Mononuclear cell (primary cell): ENCODE measurements around the gene BICDL2. TPM values are rescaled to one million over a fixed set of nuclear protein-coding genes. Genes with fewer than 3 reads are reported as not detected.

Experiments
- H3K27me3 ChIP-seq: 2 replicates; pipeline ENCODE4 v1.6.0; 2011; ENCODE audit warnings: low read length, control low read depth; ENCODE audit not compliant: insufficient read depth
- H3K4me1 ChIP-seq: 2 replicates; pipeline ENCODE4 v1.5.1; 2011; ENCODE audit warnings: mild to moderate bottlenecking, low read length, control low read depth; ENCODE audit not compliant: insufficient read depth
- H3K4me3 ChIP-seq: 2 replicates; pipeline ENCODE4 v1.5.1; 2011; ENCODE audit warnings: mild to moderate bottlenecking, low read length, moderate library complexity
- H3K9me3 ChIP-seq: 2 replicates; pipeline ENCODE4 v1.5.1; 2011; ENCODE audit warnings: low read depth, mild to moderate bottlenecking, control low read depth, low read length
- total RNA-seq: library from RNA; depleted of rRNA; stranded (reverse); fragments of >200 nt; gene quantifications from one replicate; pipeline ENCODE4 v1.2.3, GENCODE V29; 2012

Gene BICDL2
- total RNA-seq, 1 donor, result 0.10 TPM

DNA sequence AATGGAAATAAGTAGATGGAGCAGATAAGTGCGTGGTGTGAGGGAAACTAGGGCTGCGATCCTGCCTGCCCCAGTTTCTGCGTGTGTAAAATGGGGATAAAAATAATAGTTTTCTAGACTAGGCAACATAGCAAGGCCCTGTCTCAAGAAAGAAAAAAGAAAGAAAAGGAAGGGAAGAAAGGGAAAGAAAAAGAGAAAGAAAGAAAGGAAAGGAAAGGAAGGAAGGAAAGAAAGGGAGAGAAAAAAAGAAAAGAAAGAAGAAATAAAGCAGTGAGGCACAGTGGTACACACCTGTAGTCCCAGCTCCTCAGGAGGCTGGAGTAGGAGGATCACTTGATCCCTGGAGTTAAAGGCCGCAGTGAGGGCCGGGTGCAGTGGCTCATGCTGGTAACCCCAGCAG lies 54.3 kb downstream of the BICDL2 start:
- H3K4me1 ChIP-seq, result peaks cover 31% of the 10 kb centered on the region
- no peak overlapping the region for H3K4me3 ChIP-seq
- H3K27me3 ChIP-seq, result no peaks in the 10 kb centered on the region
- H3K9me3 ChIP-seq, result no peaks in the 10 kb centered on the region

DNA sequence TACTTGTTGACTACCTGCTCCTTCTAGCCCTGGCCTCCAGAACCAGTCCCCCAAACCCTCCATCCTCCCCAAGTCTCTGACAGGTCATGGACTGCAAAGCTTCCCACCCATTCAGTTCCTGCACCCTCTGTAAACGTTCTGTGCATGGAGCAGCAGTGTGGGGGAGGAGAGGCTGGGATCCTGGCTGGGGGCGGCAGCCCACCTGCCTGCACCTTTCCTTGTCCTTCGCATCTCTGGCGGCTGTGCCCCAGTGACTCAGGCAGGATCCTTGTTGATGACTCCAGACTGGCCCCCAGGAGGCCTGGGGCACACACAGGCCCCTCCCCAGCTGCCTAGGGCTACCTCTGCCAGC lies 54.9 kb downstream of the BICDL2 start:
- no peak overlapping the region for H3K4me3 ChIP-seq
- no peaks in the 10 kb centered on the region for H3K9me3 ChIP-seq
- H3K27me3 ChIP-seq, result no peaks in the 10 kb centered on the region
- peaks cover 31% of the 10 kb centered on the region for H3K4me1 ChIP-seq

DNA sequence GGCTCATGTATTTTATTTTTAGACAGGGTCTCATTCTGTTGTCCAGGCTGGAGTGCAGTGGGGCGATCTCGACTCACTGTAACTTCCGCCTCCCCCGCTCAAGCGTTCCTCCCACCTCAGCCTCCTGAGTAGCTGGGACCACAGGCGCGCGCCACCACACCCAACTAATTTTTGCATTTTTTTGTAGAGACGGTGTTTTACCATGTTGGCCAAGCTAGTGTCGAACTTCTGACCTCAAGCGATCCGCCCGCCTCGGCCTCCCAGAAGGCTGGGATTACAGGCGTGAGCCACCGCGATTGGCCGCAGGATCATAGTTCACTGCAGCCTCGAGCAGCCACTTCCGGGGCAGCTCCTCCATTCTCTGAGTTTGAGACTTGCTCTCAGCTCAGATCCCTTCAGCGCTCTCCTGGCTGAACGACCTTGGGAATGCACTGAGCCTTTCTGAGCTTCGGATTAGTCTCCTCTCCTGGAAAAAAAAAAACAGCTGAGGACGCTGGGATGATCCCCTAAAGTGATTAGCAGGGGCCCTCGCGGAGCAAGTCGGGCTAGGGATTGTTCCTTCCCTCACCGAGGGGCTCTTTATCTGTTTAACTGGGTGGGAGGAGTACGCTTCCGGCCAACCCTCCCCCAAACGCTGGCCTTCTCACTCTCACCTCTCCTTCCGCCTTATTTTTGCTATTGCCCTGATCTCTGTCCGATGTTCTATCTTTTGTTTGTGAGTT lies 55.4 kb downstream of the BICDL2 start:
- no peaks in the 10 kb centered on the region for H3K9me3 ChIP-seq
- peaks cover 31% of the 10 kb centered on the region for H3K4me1 ChIP-seq
- no peaks in the 10 kb centered on the region for H3K27me3 ChIP-seq
- no peak overlapping the region for H3K4me3 ChIP-seq

DNA sequence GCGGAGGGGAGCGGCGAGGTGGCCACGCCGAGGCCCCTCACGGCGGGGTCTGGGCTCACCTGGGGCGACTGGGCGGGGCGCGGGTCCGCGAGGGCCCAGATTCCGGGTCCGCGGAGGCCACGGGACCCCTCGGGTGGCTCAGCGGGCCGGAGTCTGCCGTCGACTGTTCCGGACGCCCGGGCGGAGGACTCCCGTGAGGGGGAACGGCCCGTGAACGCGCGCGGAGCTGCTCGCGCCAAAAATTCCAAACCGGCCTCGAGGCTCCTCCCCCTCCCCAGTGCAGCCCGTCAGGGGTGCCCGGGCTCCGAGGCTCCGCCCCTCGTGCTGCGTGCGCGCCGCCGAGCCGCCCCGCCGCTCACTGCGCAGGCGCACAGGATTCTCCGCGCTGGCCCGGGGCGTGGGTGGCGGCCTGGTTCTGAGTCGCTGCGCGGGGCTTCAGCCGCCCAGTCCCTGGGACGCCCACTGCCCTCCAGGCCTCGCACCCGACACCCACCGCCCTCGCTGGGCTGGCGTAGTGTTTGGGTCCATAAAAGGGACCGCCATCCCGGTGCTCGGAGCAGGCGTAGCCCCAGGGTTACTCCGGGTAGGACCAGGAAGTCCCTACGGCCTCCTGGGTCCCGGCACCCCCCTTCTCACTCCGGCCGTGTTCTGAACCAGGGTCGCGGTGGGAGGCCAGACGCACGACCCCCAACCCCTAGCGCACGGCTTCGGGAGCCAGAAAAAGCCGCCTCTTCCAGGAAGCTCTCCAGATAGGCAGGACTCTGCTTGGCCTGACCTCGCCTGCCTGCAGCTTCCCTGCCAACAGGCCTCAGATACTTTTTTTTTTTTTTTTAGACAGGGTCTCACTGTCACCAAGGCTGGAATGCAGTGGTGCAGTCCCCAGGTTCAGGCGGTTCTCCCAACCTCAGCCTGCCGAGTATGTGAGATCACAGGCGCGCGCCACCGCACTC lies 56.2 kb downstream of the BICDL2 start, which contains the start of gene PKMYT1:
Gene PKMYT1 (minus strand): TSS at position 220 of the 950 bp plus-strand sequence. CDS start 789 bp downstream, outside the sequence.
- H3K27me3 ChIP-seq, result no peaks in the 10 kb centered on the region
- H3K4me3 ChIP-seq, result peak within 1 kb of the TSS; percentile 78
- H3K9me3 ChIP-seq, result no peaks in the 10 kb centered on the region
- peaks cover 31% of the 10 kb centered on the region for H3K4me1 ChIP-seq

DNA sequence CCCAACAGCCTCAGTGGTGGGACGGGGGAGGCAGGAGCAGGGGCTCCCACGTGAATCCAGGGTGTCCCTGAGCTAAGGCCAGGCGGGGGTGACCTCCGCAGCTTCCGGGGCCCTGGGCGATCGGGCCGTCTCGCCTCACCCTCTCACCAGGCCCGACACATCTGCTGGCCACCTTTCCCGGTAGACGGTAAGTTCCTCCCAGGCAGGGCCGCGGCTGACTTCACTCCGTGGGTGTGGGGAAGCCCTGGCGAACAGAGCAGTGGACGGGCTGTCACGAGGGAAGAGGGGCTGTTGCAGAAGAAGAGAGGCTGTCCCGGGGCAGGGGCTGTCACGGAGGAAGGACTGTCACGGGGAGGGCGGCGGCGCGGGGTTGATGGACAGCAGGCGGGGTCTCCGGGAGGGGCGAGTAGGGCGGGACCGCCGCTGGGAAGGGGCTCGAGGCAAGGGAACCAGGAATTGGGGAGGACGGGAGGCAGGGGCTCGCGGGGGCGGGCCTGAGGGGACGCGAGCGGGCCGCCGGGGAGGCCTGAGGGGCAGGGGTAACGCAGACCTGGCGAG lies 57.0 kb downstream of the BICDL2 start:
- H3K4me1 ChIP-seq, result peaks cover 31% of the 10 kb centered on the region
- H3K9me3 ChIP-seq, result no peaks in the 10 kb centered on the region
- H3K4me3 ChIP-seq, result peak overlapping the region; percentile 78
- no peaks in the 10 kb centered on the region for H3K27me3 ChIP-seq

Other genes starting within 250 kb of the BICDL2 start
- gene PRSS33, start 249.4 kb downstream of the BICDL2 start, total RNA-seq, result not detected
- not detected for gene PRSS41, start 238.5 kb downstream of the BICDL2 start, total RNA-seq
- gene PRSS21, start 219.7 kb downstream of the BICDL2 start, total RNA-seq, result not detected
- 1.2 TPM for gene ZG16B, start 206.6 kb downstream of the BICDL2 start, total RNA-seq
- gene PRSS22, start 178.8 kb downstream of the BICDL2 start, total RNA-seq, result 0.21 TPM
- gene FLYWCH2, start 153.7 kb downstream of the BICDL2 start, total RNA-seq, result 8.1 TPM
- gene FLYWCH1, start 125.0 kb downstream of the BICDL2 start, total RNA-seq, result 15.7 TPM
- not detected for gene KREMEN2, start 72.7 kb downstream of the BICDL2 start, total RNA-seq
- 3.1 TPM for gene PAQR4, start 67.6 kb downstream of the BICDL2 start, total RNA-seq
- gene PKMYT1, start 56.5 kb downstream of the BICDL2 start, total RNA-seq, result 1.3 TPM
- gene CLDN9, start 24.0 kb downstream of the BICDL2 start, total RNA-seq, result not detected
- gene CLDN6, start 18.8 kb downstream of the BICDL2 start, total RNA-seq, result not detected
- 8.2 TPM for gene TNFRSF12A, start 16.6 kb downstream of the BICDL2 start, total RNA-seq
- gene HCFC1R1, start 13.0 kb downstream of the BICDL2 start, total RNA-seq, result 8.2 TPM
- gene THOC6, start 12.9 kb downstream of the BICDL2 start, total RNA-seq, result 8.9 TPM
- gene MMP25, start 9.6 kb upstream of the BICDL2 start, total RNA-seq, result 1.7 TPM
- 115 TPM for gene IL32, start 28.7 kb upstream of the BICDL2 start, total RNA-seq
- under 0.01 TPM for gene ZSCAN10, start 62.4 kb upstream of the BICDL2 start, total RNA-seq
- 0.52 TPM for gene ZNF205, start 75.6 kb upstream of the BICDL2 start, total RNA-seq
- 1.6 TPM for gene ZNF213, start 98.1 kb upstream of the BICDL2 start, total RNA-seq
- not detected for gene OR1F1, start 151.3 kb upstream of the BICDL2 start, total RNA-seq
- gene ZNF200, start 198.2 kb upstream of the BICDL2 start, total RNA-seq, result 4.5 TPM
- gene MEFV, start 219.7 kb upstream of the BICDL2 start, total RNA-seq, result 26.7 TPM
- 49.7 TPM for gene ZNF263, start 246.5 kb upstream of the BICDL2 start, total RNA-seq